HUES64 (cell line): ENCODE measurements around the gene C1QTNF1.
"Not testable (repeated sequence)": the region's sequence is repeated elsewhere in the genome, so short reads cannot be mapped to it uniquely, and the experiment has no call there.

Experiments used
- H3K27ac ChIP-seq: 2 replicates; pipeline ENCODE4 v1.7.0; 2013; ENCODE audit warnings: low read depth, low read length, inconsistent platforms
- H3K27me3 ChIP-seq: 2 replicates; pipeline ENCODE4 v1.6.1; 2013; ENCODE audit warnings: mild to moderate bottlenecking, low read length; ENCODE audit not compliant: insufficient read depth
- H3K36me3 ChIP-seq: 2 replicates; pipeline ENCODE4 v1.6.1; 2013; ENCODE audit warnings: mild to moderate bottlenecking, low read length; ENCODE audit not compliant: insufficient read depth
- H3K4me1 ChIP-seq: 2 replicates; pipeline ENCODE4 v1.6.1; 2013; ENCODE audit warnings: mild to moderate bottlenecking, low read length, moderate library complexity; ENCODE audit not compliant: insufficient read depth
- H3K4me3 ChIP-seq: 2 replicates; pipeline ENCODE4 v1.5.1; 2013; ENCODE audit warnings: mild to moderate bottlenecking, low read length, moderate library complexity
- H3K9ac ChIP-seq: 2 replicates; pipeline ENCODE4 v1.6.1; 2013; ENCODE audit warnings: mild to moderate bottlenecking, low read depth, low read length
- H3K9me3 ChIP-seq: 2 replicates; pipeline ENCODE4 v1.6.1; 2013; ENCODE audit warnings: low read depth, low read length; ENCODE audit not compliant: insufficient read depth
- WGBS: fragments of 150-250, 120-280 bp; methylation state at CpG from one replicate; pipeline ENCODE4 v1.1.7; 2013; ENCODE audit warnings: missing lambda C conversion rate; 5-methylcytosine and 5-hydroxymethylcytosine counted together

The C1QTNF1 gene

GRCh38 chr17:79072544-79072943 is 48.6 kb downstream of the C1QTNF1 start:
- no peaks in the 10 kb centered on the region for H3K9me3 ChIP-seq
- H3K27me3 ChIP-seq: peaks cover 10% of the 10 kb centered on the region
- 92% methylated on average over 10 of the region's 10 CpGs for WGBS
- no peaks in the 10 kb centered on the region for H3K4me1 ChIP-seq
- no peak overlapping the region for H3K9ac ChIP-seq
- H3K4me3 ChIP-seq: no peak overlapping the region
- H3K36me3 ChIP-seq: no peaks in the 10 kb centered on the region
- H3K27ac ChIP-seq: no peak overlapping the region

GRCh38 chr17:79073016-79073705 is 49.2 kb downstream of the C1QTNF1 start:
- H3K4me3 ChIP-seq: no peak overlapping the region
- H3K4me1 ChIP-seq: no peaks in the 10 kb centered on the region
- 92% methylated on average over 8 of the region's 8 CpGs for WGBS
- peaks cover 10% of the 10 kb centered on the region for H3K27me3 ChIP-seq
- H3K36me3 ChIP-seq: no peaks in the 10 kb centered on the region
- H3K27ac ChIP-seq: no peak overlapping the region
- no peak overlapping the region for H3K9ac ChIP-seq
- no peaks in the 10 kb centered on the region for H3K9me3 ChIP-seq

- H3K9ac ChIP-seq: no peak overlapping the region
- H3K4me3 ChIP-seq: no peak overlapping the region
- 93% methylated on average over 6 of the region's 6 CpGs for WGBS
- no peak overlapping the region for H3K27ac ChIP-seq
- peaks cover 10% of the 10 kb centered on the region for H3K27me3 ChIP-seq
- peaks cover 4% of the 10 kb centered on the region; the same call in 1 of the 2 replicates for H3K36me3 ChIP-seq
- H3K4me1 ChIP-seq: no peaks in the 10 kb centered on the region
- H3K9me3 ChIP-seq: no peaks in the 10 kb centered on the region
Measured at GRCh38 chr17:79073706-79074088, 49.7 kb downstream of the C1QTNF1 start.

- H3K27ac ChIP-seq, H3K4me1 ChIP-seq, H3K36me3 ChIP-seq, H3K9ac ChIP-seq, H3K9me3 ChIP-seq, H3K27me3 ChIP-seq: not testable (repeated sequence)
- WGBS: 78% methylated on average over 22 of the region's 22 CpGs
- H3K4me3 ChIP-seq: peak overlapping the region; percentile 33
Measured at GRCh38 chr17:79074121-79074648, 50.2 kb downstream of the C1QTNF1 start.

GRCh38 chr17:79074649-79075445 is 50.9 kb downstream of the C1QTNF1 start, which contains the start of gene ENGASE:
ENGASE (plus strand) TSS chr17:79074824; CDS start chr17:79074945, 121 bp downstream.
- Histone ChIP-seq H3K4me3 (peak within 1 kb of the TSS; percentile 70), H3K9me3 (no peaks in the 10 kb centered on the region), H3K9ac (peak within 1 kb of the TSS; percentile 62), H3K36me3 (peaks cover 6% of the 10 kb centered on the region; the same call in 1 of the 2 replicates), H3K4me1 (no peaks in the 10 kb centered on the region), H3K27ac (no peak within 1 kb of the TSS), H3K27me3 (peaks cover 10% of the 10 kb centered on the region)
- under 1% methylated on average over 106 of the region's 106 CpGs for WGBS

GRCh38 chr17:79075446-79075750 is 51.4 kb downstream of the C1QTNF1 start:
- no peaks in the 10 kb centered on the region for H3K9me3 ChIP-seq
- WGBS: 40% methylated on average over 6 of the region's 6 CpGs
- peak overlapping the region; percentile 70 for H3K4me3 ChIP-seq
- H3K9ac ChIP-seq: 0 out of 2 replicates have a peak overlapping the region, but pooled peaks have one; percentile 62
- peaks cover 9% of the 10 kb centered on the region for H3K27me3 ChIP-seq
- peaks cover 6% of the 10 kb centered on the region; the same call in 1 of the 2 replicates for H3K36me3 ChIP-seq
- no peaks in the 10 kb centered on the region for H3K4me1 ChIP-seq
- no peak overlapping the region for H3K27ac ChIP-seq

- 83% methylated on average over 9 of the region's 9 CpGs for WGBS
- H3K27ac ChIP-seq: no peak overlapping the region
- H3K36me3 ChIP-seq: peaks cover 11% of the 10 kb centered on the region
- H3K4me1 ChIP-seq: no peaks in the 10 kb centered on the region
- peaks cover 8% of the 10 kb centered on the region for H3K27me3 ChIP-seq
- H3K9ac ChIP-seq: no peak overlapping the region
- no peaks in the 10 kb centered on the region for H3K9me3 ChIP-seq
- peak overlapping the region; percentile 70 for H3K4me3 ChIP-seq
Measured at GRCh38 chr17:79075861-79076406, 52.0 kb downstream of the C1QTNF1 start.

GRCh38 chr17:79077587-79077986 is 53.6 kb downstream of the C1QTNF1 start:
- Histone ChIP-seq H3K36me3 (peaks cover 15% of the 10 kb centered on the region), H3K9ac (no peak overlapping the region), H3K27ac (no peak overlapping the region), H3K4me1 (no peaks in the 10 kb centered on the region), H3K4me3 (no peak overlapping the region), H3K9me3 (no peaks in the 10 kb centered on the region), H3K27me3 (peaks cover 8% of the 10 kb centered on the region)
- 91% methylated on average over 12 of the region's 12 CpGs for WGBS

- Histone ChIP-seq H3K9me3 (no peaks in the 10 kb centered on the region), H3K27ac (no peak overlapping the region), H3K4me3 (no peak overlapping the region), H3K27me3 (peaks cover 8% of the 10 kb centered on the region), H3K9ac (no peak overlapping the region), H3K4me1 (no peaks in the 10 kb centered on the region), H3K36me3 (peaks cover 22% of the 10 kb centered on the region)
- WGBS: 89% methylated on average over 21 of the region's 21 CpGs
Measured at GRCh38 chr17:79078476-79079190, 54.7 kb downstream of the C1QTNF1 start.

- no peak overlapping the region for H3K27ac ChIP-seq
- peaks cover 25% of the 10 kb centered on the region for H3K36me3 ChIP-seq
- H3K9ac ChIP-seq: no peak overlapping the region
- no peak overlapping the region for H3K4me3 ChIP-seq
- H3K27me3 ChIP-seq: peaks cover 8% of the 10 kb centered on the region
- 95% methylated on average over 21 of the region's 22 CpGs for WGBS
- no peaks in the 10 kb centered on the region for H3K4me1 ChIP-seq
- no peaks in the 10 kb centered on the region for H3K9me3 ChIP-seq
Measured at GRCh38 chr17:79079421-79080200, 55.6 kb downstream of the C1QTNF1 start.
